OCI-LY7 (cell line): ENCODE measurements around the gene DCPS. TPM values are rescaled to one million over a fixed set of nuclear protein-coding genes. Genes with fewer than 3 reads are reported as not detected.
"Not testable (repeated sequence)": the region's sequence is repeated elsewhere in the genome, so short reads cannot be mapped to it uniquely, and the experiment has no call there.

Source experiments
- BruUV-seq: library from RNA; stranded (reverse); fragments of 400-500 nt; replicated peaks from 2 replicates; lab custom pipeline; 2021; lab: Mats Ljungman, UMichigan
- CTCF ChIA-PET: fragments of 300-600 bp; sonication (Branson Sonifier 250); formaldehyde crosslinking; loops from one replicate; lab custom pipeline; 2022; ENCODE audit warnings: antibody characterized with exemption; ENCODE audit not compliant: unreplicated experiment; lab: Charles Lee
- POLR2A ChIA-PET: fragments of 300-600 bp; sonication (Branson Sonifier 250); formaldehyde crosslinking; loops from one replicate; lab custom pipeline; 2022; ENCODE audit warnings: antibody characterized with exemption; lab: Charles Lee
- DNase-seq: peaks from one replicate; pipeline ENCODE4 v3.0.0-alpha.2; 2015; ENCODE audit warnings: low spot score
- H2AFZ ChIP-seq: fragments of 200-600 bp; sonication (generic), shearing (Covaris generic); 2 replicates; pipeline ENCODE4 v1.6.1; 2014; ENCODE audit warnings: mild to moderate bottlenecking, antibody characterized with exemption, low read length, moderate library complexity
- H3K27ac ChIP-seq: fragments of 200-600 bp; sonication (generic); 2 replicates; pipeline ENCODE4 v1.5.1; 2014; ENCODE audit warnings: mixed run types, low read depth, mild to moderate bottlenecking, moderate library complexity, low read length, inconsistent platforms; ENCODE audit not compliant: poor library complexity, severe bottlenecking
- H3K36me3 ChIP-seq: fragments of 200-600 bp; sonication (generic); 2 replicates; pipeline ENCODE4 v1.6.1; 2014; ENCODE audit warnings: mild to moderate bottlenecking, antibody characterized with exemption, low read length, moderate library complexity, mixed read lengths; ENCODE audit not compliant: insufficient read depth
- H3K4me1 ChIP-seq: fragments of 200-600 bp; sonication (generic); 2 replicates; pipeline ENCODE4 v1.5.1; 2014; ENCODE audit warnings: mild to moderate bottlenecking, low read length; ENCODE audit not compliant: insufficient read depth, poor library complexity, severe bottlenecking
- H3K4me2 ChIP-seq: fragments of 200-600 bp; sonication (generic); 2 replicates; pipeline ENCODE4 v1.6.1; 2014; ENCODE audit warnings: mild to moderate bottlenecking, low read length
- H3K4me3 ChIP-seq: fragments of 200-600 bp; sonication (generic); 2 replicates; pipeline ENCODE4 v1.5.1; 2014; ENCODE audit warnings: mild to moderate bottlenecking, low read depth, low read length; ENCODE audit not compliant: poor library complexity, severe bottlenecking
- H3K79me2 ChIP-seq: fragments of 200-600 bp; sonication (generic); 2 replicates; pipeline ENCODE4 v1.6.1; 2016; ENCODE audit warnings: low read depth, mild to moderate bottlenecking, low read length, moderate library complexity, mixed read lengths; ENCODE audit not compliant: insufficient read depth
- H3K9me2 ChIP-seq: fragments of 200-600 bp; sonication (generic); 2 replicates; pipeline ENCODE4 v1.6.1; 2016; ENCODE audit warnings: mild to moderate bottlenecking, low read length, mixed read lengths; ENCODE audit not compliant: insufficient read depth
- H3K9me3 ChIP-seq: fragments of 200-600 bp; sonication (generic); 2 replicates; pipeline ENCODE4 v1.6.1; 2014; ENCODE audit warnings: mild to moderate bottlenecking, mixed run types, low read length, mixed read lengths
- H4K20me1 ChIP-seq: fragments of 200-600 bp; sonication (generic); 2 replicates; pipeline ENCODE4 v1.6.1; 2014; ENCODE audit warnings: mild to moderate bottlenecking, antibody characterized with exemption, low read length, moderate library complexity, mixed read lengths; ENCODE audit not compliant: insufficient read depth
- EZH2phosphoT487 ChIP-seq: fragments of 200-600 bp; sonication (generic); IDR thresholded peaks from 2 replicates; pipeline ENCODE4 v1.6.1; 2018; ENCODE audit warnings: low read depth, borderline replicate concordance, mild to moderate bottlenecking, mixed run types, antibody characterized with exemption, low read length, moderate library complexity, mixed read lengths
- intact Hi-C: fragments of 100-400 bp; cut with micrococcal nuclease; formaldehyde crosslinking; loops from one replicate; pipeline ENCODE4 v1.10.0; 2022; ENCODE audit not compliant: unreplicated experiment
- total RNA-seq, 2 experiments: library from RNA; depleted of rRNA in 1 of 2; stranded (reverse); fragments of >200 nt in 1 of 2; shearing (Covaris generic) in 1 of 2; gene quantifications; 2 replicates each; pipeline ENCODE4 v1.2.3, GENCODE V29; 2014 to 2022
- TF ChIP-seq, protein P1 (sequence below): fragments of 200-600 bp; sonication (generic); conservative IDR thresholded peaks from 2 replicates; pipeline ENCODE4 v1.5.1; 2014; ENCODE audit warnings: mild to moderate bottlenecking, antibody characterized with exemption, low read length, moderate library complexity, mixed read lengths

Gene DCPS
- total RNA-seq, 2 experiments from 2014 or later: 30.4 to 36.5 TPM

DNA sequence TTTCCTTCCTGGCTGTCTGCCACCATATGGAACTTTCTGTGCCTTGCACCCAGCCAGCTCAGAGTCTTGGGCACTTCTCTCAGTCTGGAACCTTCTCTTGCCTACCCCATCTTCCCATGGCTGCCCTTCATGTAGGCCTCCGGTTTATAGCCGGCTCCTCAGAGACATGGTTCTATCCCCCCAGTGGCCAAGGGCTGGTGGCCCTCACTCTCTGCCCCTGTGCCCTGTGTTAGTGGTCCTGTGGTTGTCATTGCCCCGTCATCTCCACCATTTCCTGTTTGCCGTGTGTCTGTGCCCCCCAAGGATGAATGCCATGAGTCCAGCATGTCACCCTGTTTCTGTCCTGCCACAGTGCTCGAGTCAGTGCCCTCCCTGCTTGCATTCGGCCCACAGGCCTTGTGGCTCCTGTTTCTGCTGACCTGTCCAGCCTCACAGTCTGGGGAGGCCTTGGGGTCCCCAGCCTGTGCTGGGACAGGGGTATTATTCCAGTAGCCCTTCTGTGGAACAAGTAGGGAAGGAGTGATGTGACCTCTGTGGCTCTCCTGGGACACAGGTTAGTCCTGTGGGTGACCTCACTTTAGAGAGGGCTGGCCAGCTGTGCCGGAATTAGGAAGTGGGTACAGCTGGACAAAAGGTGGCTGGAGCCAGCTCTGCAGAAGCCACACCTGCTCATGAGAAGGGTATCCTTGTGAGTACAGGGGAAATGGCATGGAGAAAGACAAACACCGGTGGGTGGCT is 82.3 kb downstream of the DCPS start:
- no peaks in the 10 kb centered on the region for H3K9me2 ChIP-seq
- no peaks in the 10 kb centered on the region for H3K9me3 ChIP-seq
- DNase-seq: no peak
- intact Hi-C loops: no loop called here
- POLR2A ChIA-PET: interaction anchor here (0.6 kb wide), 1 partner anchor 39 kb away, joined by 3 read pairs; no protein-coding TSS in a partner anchor
- no peak overlapping the region for H3K4me3 ChIP-seq
- BruUV-seq: no TSS peak
- no peak overlapping the region for H3K27ac ChIP-seq
- H4K20me1 ChIP-seq: no peaks in the 10 kb centered on the region
- H3K4me2 ChIP-seq: no peak overlapping the region
- no peak for TF ChIP-seq EZH2phosphoT487
- TF ChIP-seq, protein P1, sequence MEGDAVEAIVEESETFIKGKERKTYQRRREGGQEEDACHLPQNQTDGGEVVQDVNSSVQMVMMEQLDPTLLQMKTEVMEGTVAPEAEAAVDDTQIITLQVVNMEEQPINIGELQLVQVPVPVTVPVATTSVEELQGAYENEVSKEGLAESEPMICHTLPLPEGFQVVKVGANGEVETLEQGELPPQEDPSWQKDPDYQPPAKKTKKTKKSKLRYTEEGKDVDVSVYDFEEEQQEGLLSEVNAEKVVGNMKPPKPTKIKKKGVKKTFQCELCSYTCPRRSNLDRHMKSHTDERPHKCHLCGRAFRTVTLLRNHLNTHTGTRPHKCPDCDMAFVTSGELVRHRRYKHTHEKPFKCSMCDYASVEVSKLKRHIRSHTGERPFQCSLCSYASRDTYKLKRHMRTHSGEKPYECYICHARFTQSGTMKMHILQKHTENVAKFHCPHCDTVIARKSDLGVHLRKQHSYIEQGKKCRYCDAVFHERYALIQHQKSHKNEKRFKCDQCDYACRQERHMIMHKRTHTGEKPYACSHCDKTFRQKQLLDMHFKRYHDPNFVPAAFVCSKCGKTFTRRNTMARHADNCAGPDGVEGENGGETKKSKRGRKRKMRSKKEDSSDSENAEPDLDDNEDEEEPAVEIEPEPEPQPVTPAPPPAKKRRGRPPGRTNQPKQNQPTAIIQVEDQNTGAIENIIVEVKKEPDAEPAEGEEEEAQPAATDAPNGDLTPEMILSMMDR: no peak
- H3K4me1 ChIP-seq: peaks cover 5% of the 10 kb centered on the region
- H2AFZ ChIP-seq: no peak overlapping the region
- CTCF ChIA-PET: no interaction called here
- no peaks in the 10 kb centered on the region for H3K79me2 ChIP-seq
- no peaks in the 10 kb centered on the region for H3K36me3 ChIP-seq

DNA sequence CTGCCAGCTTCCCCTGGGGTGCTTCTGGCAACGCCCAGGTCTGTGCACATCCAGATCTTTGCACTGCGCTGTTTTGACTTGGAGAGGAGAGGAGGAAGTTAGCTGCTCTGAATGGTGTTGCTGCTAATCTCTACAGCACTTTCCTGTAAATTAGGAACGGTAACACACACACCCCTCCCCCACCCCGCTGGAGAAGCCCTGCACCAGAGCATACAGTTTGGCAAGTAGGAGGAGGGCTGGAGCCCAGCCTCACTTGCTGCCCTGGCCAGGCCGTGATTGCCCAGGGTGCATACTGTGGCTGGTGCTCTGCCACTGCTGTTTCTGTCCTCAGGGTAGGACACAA is 82.8 kb downstream of the DCPS start:
- CTCF ChIA-PET, H4K20me1 ChIP-seq, POLR2A ChIA-PET, H3K4me3 ChIP-seq, H3K9me2 ChIP-seq, H3K4me2 ChIP-seq, intact Hi-C loops, H2AFZ ChIP-seq, H3K9me3 ChIP-seq, H3K4me1 ChIP-seq, BruUV-seq, H3K79me2 ChIP-seq, H3K36me3 ChIP-seq, DNase-seq, H3K27ac ChIP-seq: not testable (repeated sequence)

DNA sequence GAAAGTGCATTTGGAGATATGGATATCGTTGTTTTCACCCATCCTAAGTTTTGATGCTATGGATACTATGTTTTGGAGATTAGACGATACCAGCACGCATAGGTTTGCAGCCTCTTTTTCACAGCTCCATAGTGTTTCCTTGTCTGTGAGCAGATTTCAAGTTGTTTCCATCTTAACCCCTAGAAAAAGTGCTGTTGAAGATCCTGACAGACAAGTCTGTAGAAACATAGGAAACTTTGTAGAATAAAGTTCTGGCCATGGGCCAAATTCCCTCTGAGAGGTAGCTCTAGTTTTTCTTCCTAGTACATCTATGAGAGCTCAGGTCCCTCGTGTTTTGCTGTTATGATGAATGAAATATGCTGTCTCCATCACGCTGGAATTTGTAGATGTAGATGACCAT is 84.0 kb downstream of the DCPS start:
- ChIA-PET POLR2A (interaction anchor here (0.6 to 1.1 kb wide), 2 partner anchors 7 to 1594 kb away, joined by 3 read pairs; no protein-coding TSS in a partner anchor), CTCF (no interaction called here)
- Histone ChIP-seq H3K9me2 (no peaks in the 10 kb centered on the region), H4K20me1 (no peaks in the 10 kb centered on the region), H3K4me1 (peaks cover 20% of the 10 kb centered on the region), H2AFZ (no peak overlapping the region), H3K27ac (no peak overlapping the region), H3K36me3 (no peaks in the 10 kb centered on the region), H3K4me3 (no peak overlapping the region), H3K79me2 (no peaks in the 10 kb centered on the region), H3K9me3 (no peaks in the 10 kb centered on the region), H3K4me2 (no peak overlapping the region)
- TF ChIP-seq, protein P1: no peak
- no peak for TF ChIP-seq EZH2phosphoT487
- no peak for DNase-seq
- intact Hi-C loops: no loop called here
- BruUV-seq: no TSS peak
